ENCODE data around the gene ZYX.
"Not testable (repeated sequence)": the region's sequence is repeated elsewhere in the genome, so short reads cannot be mapped to it uniquely, and the experiment has no call there.

The ZYX gene

GRCh38 chr7:143392427-143392826, 11.3 kb downstream of the ZYX start:
- peak overlapping the region; percentile 22 to 49 for H3K27ac Mint-ChIP-seq
- not testable (repeated sequence) for H3K4me3 Mint-ChIP-seq; ATAC-seq (replicated peaks); H3K27me3 Mint-ChIP-seq; H3K9me3 Mint-ChIP-seq; DNase-seq
- H3K4me1 Mint-ChIP-seq (ENCODE audit: low read depth in 2 of 2), result peaks cover 17 to 19% of the 10 kb centered on the region in 2 donors
- H3K36me3 Mint-ChIP-seq (ENCODE audit: insufficient read depth), result peaks cover 27% of the 10 kb centered on the region

DNA sequence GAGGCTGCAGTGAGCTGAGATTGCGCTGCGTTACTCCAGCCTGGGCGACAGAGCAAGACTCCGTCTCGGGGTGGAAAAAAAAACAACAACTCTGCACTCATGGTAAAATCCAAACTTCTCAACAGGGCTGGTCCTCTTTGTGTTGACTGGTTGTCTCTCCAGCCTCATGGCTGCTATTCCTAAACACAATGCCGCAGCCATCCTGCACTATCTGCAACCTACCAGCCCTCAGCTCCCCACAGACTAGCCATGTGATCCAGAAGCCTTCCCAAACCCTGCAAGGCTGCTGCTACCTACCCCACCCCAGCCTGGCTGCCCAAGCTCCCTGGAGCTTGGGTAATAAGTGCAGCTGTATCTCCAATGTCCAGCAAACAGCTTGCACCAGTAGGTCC, 11.7 kb downstream of the ZYX start:
- Mint-ChIP-seq H3K27ac (peak overlapping the region; percentile 22 to 49), H3K36me3 (ENCODE audit: insufficient read depth) (peaks cover 22% of the 10 kb centered on the region), H3K9me3 (no peaks in the 10 kb centered on the region), H3K4me3 (no peak overlapping the region), H3K27me3 (no peaks in the 10 kb centered on the region), H3K4me1 (ENCODE audit: low read depth in 2 of 2) (peaks cover 17 to 19% of the 10 kb centered on the region in 2 donors)
- ATAC-seq (replicated peaks) (no peak), DNase-seq (no peak)

GRCh38 chr7:143393267-143394041, 12.3 kb downstream of the ZYX start:
- Mint-ChIP-seq H3K36me3 (ENCODE audit: insufficient read depth) (peaks cover 19% of the 10 kb centered on the region), H3K27ac (peak overlapping the region in 1 of 2 donors; percentile 49), H3K4me1 (ENCODE audit: low read depth in 2 of 2) (peaks cover 17 to 19% of the 10 kb centered on the region in 2 donors), H3K9me3 (no peaks in the 10 kb centered on the region), H3K4me3 (no peak overlapping the region), H3K27me3 (no peaks in the 10 kb centered on the region)
- DNase-seq (no peak), ATAC-seq (replicated peaks) (no peak)

DNA sequence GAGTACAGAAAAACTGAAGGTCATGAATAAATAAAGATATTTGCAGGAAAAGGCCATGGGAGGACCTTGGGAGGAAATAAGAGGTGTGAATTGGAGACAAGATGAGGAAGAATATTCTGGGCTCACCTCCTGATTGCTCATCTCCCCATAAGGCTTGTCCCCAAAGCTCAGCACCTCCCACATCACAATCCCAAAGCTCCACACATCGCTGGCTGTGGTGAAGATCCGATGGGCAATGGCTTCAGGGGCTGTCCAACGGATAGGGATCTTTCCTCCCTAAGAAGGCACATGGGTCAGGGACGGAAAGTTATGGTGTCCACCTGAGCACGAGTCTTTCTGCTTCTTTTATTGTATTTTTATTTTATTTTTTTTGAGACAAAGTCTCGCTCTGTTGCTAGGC, 12.9 kb downstream of the ZYX start:
- Mint-ChIP-seq H3K27me3 (no peaks in the 10 kb centered on the region), H3K9me3 (no peaks in the 10 kb centered on the region), H3K4me3 (no peak overlapping the region), H3K4me1 (ENCODE audit: low read depth in 2 of 2) (peaks cover 17 to 19% of the 10 kb centered on the region in 2 donors), H3K27ac (no peak overlapping the region), H3K36me3 (ENCODE audit: insufficient read depth) (peaks cover 19% of the 10 kb centered on the region)
- ATAC-seq (replicated peaks) (no peak), DNase-seq (no peak)

DNA sequence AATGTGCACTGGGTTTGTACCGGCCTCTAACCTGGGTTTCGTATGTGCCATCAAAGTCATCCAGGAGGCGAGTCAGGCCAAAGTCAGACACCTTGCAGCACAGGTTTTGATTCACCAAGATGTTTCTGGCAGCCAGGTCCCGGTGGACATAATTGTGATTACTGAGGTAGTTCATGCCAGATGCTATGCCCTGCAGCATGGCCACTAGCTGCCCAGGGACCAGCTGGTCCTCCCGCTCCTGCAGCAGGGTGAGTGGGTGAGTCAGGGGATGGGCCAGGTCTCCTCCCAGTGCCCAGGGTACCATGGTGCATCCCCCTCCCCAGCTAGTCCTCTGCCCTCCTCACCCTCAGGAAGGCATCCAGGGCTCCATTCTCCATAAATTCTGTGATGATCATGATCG, 13.6 kb downstream of the ZYX start:
- Mint-ChIP-seq H3K4me3 (no peak overlapping the region), H3K9me3 (no peaks in the 10 kb centered on the region), H3K27me3 (no peaks in the 10 kb centered on the region), H3K27ac (peak overlapping the region in 1 of 2 donors; percentile 83), H3K36me3 (ENCODE audit: insufficient read depth) (peaks cover 19% of the 10 kb centered on the region), H3K4me1 (ENCODE audit: low read depth in 2 of 2) (peaks cover 13 to 16% of the 10 kb centered on the region in 2 donors)
- DNase-seq (no peak), ATAC-seq (replicated peaks) (no peak)

DNA sequence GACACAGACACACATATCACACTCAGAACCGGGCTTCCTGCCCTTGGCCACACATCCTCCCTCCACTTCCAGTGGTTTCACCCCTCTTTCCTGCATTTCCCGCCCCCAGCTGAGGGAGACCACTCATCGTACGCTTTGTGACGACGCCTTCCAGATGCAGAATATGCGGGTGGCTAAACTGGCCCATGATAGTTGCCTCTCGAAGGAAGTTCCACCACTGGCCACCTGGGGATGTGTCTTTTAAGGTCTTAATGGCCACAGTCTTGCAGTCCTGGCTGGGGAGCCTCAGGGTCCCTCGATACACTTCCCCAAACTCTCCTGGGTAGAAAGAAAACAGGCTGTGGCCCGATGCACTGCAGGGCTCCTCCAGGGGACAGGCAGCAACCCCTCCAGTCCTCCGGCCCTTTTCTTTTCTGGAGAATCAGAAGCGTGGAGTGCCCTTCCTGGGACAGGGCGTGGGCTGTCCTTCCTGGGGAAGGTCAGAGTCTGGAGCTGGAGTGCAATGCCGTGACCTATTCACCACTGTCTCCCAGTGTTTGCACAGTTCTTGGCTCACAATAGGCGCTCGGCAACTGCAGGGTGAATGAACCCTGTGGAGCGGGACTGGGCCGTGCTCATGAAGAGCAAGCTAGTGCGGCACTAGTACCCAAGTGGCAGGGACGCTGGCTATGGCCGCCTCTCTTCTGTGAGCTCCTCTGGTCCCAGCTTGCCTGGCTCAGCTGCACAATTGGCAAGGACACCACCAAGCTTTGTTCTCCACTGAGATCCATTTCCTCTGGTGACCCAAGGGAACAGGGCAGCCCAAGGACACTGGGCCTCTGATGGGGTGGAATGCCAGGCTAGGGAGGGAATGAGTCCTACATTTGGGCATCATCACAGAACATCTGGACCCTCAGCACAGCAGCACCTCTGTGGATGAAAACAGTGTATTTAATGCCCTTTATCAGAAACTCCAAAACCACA, 14.3 kb downstream of the ZYX start:
- H3K4me1 Mint-ChIP-seq (ENCODE audit: low read depth in 2 of 2), result peaks cover 10 to 15% of the 10 kb centered on the region in 2 donors
- H3K27me3 Mint-ChIP-seq, result no peaks in the 10 kb centered on the region
- no peaks in the 10 kb centered on the region for H3K9me3 Mint-ChIP-seq
- peaks cover 12% of the 10 kb centered on the region for H3K36me3 Mint-ChIP-seq (ENCODE audit: insufficient read depth)
- peak overlapping the region in 1 of 2 donors; percentile 83 for H3K27ac Mint-ChIP-seq
- DNase-seq, result no peak
- peak overlapping the region in 1 of 2 donors; percentile 7 for H3K4me3 Mint-ChIP-seq
- peak; percentile 50 for ATAC-seq (replicated peaks)

- Mint-ChIP-seq H3K27me3 (no peaks in the 10 kb centered on the region), H3K27ac (no peak overlapping the region), H3K4me1 (ENCODE audit: low read depth in 2 of 2) (peaks cover 10 to 15% of the 10 kb centered on the region in 2 donors), H3K36me3 (ENCODE audit: insufficient read depth) (peaks cover 6% of the 10 kb centered on the region), H3K4me3 (no peak overlapping the region), H3K9me3 (no peaks in the 10 kb centered on the region)
- ATAC-seq (replicated peaks) (no peak), DNase-seq (no peak)
These were observed 15.0 kb downstream of the ZYX start for GRCh38 chr7:143396182-143396581.

GRCh38 chr7:143396625-143397556, 15.7 kb downstream of the ZYX start:
- Mint-ChIP-seq H3K27me3 (no peaks in the 10 kb centered on the region), H3K36me3 (ENCODE audit: insufficient read depth) (peaks cover 3% of the 10 kb centered on the region), H3K9me3 (no peaks in the 10 kb centered on the region), H3K4me3 (no peak overlapping the region), H3K27ac (no peak overlapping the region), H3K4me1 (ENCODE audit: low read depth in 2 of 2) (peaks cover 10 to 15% of the 10 kb centered on the region in 2 donors)
- ATAC-seq (replicated peaks), result no peak
- no peak for DNase-seq

DNA sequence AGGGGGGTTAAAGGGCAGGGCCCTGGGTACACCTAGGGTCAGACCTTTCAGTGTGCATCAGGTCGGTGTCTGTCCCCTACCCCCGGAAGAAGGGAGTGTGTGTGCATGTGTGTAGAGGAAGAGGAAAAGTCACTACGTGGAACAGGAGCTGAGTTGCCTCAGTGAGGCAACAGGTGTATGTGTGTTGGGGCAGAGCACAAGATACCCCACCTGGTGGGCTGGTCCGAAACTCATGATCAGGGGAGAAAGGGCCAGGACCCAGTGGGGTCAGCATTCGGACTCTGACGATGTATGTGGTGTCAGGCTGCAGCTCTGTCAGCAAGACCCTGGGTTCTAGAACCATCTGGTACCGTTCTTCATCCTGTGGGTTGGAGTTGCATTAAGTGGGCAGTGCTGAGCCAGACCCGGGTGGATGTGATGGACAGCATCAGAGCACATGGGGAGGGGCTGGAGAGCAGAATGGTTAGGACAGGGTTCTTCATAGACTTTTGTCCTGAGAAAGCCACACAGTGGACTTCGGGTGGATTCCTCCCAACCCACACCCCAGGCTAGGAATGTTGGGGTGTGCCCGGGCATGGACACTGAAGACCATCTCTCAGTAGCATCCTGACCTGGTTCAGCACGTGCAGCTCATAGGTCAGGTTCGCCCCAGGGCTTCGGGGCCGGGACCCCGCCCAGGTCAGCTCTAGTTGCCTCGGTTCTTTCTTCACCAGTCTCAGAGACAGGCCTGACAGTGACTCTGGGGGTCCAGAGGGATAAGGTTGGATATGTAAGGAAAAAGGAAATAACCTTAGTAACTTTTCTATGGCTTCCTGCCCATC, 16.8 kb downstream of the ZYX start:
- Mint-ChIP-seq H3K36me3 (ENCODE audit: insufficient read depth) (peaks cover 3% of the 10 kb centered on the region), H3K4me1 (ENCODE audit: low read depth in 2 of 2) (peaks cover 10 to 14% of the 10 kb centered on the region in 2 donors), H3K9me3 (no peaks in the 10 kb centered on the region), H3K27ac (no peak overlapping the region), H3K4me3 (no peak overlapping the region), H3K27me3 (no peaks in the 10 kb centered on the region)
- ATAC-seq (replicated peaks) (no peak), DNase-seq (no peak)

DNA sequence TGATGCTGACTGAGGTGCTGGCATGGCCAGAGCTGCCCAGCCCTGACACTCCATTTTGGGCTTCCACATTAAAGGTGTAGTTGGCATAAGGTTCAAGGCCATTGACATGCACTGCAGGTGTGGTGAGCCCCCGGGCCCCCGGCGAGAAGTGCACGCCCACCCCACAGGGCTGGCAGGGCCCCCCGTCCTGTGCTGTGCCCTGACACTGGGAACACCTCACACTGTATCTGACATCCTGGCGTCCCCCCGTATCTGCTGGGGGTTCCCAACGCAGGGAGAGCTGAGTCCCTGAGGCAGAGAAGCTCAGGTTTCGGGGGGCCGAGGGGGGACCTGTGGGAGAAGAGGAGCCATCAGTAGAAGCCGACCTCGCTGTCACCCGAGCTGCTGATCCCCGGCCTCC, 17.5 kb downstream of the ZYX start:
- Mint-ChIP-seq H3K27ac (no peak overlapping the region), H3K4me1 (ENCODE audit: low read depth in 2 of 2) (peaks cover 8 to 10% of the 10 kb centered on the region in 2 donors), H3K9me3 (no peaks in the 10 kb centered on the region), H3K27me3 (no peaks in the 10 kb centered on the region), H3K36me3 (ENCODE audit: insufficient read depth) (peaks cover 3% of the 10 kb centered on the region), H3K4me3 (no peak overlapping the region)
- ATAC-seq (replicated peaks) (no peak), DNase-seq (no peak)

- Mint-ChIP-seq H3K9me3 (no peaks in the 10 kb centered on the region), H3K27ac (no peak overlapping the region), H3K4me1 (ENCODE audit: low read depth in 2 of 2) (peaks cover 5 to 7% of the 10 kb centered on the region in 2 donors), H3K4me3 (no peak overlapping the region), H3K27me3 (no peaks in the 10 kb centered on the region), H3K36me3 (ENCODE audit: insufficient read depth) (peaks cover 3% of the 10 kb centered on the region)
- no peak for ATAC-seq (replicated peaks)
- no peak for DNase-seq
These were observed 18.0 kb downstream of the ZYX start for GRCh38 chr7:143399151-143399550.

DNA sequence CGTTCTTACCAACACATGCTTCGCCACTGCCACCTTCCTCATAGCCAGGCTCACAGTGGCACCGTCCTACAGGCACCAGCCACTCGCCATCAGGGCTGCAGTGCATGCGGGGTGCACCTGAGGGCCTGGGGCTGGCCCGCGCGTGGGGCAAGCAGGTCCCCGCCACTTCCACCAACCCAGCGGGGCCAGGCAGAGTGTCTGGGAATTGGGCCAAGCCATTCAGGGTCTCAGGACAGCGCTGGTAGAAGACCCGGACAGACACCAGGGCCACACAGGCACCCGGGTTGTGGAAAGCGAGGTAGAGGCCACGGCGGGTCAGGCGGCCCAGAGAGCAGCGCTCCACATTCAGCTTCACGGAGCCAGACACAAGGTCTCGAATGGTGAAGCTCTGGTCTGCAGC, 18.5 kb downstream of the ZYX start:
- peaks cover 5 to 7% of the 10 kb centered on the region in 2 donors for H3K4me1 Mint-ChIP-seq (ENCODE audit: low read depth in 2 of 2)
- no peaks in the 10 kb centered on the region for H3K9me3 Mint-ChIP-seq
- H3K27me3 Mint-ChIP-seq, result no peaks in the 10 kb centered on the region
- ATAC-seq (replicated peaks) (no peak), DNase-seq (no peak)
- peaks cover 3% of the 10 kb centered on the region for H3K36me3 Mint-ChIP-seq (ENCODE audit: insufficient read depth)
- no peak overlapping the region for H3K4me3 Mint-ChIP-seq
- H3K27ac Mint-ChIP-seq, result no peak overlapping the region

All from effector memory CD8-positive, alpha-beta T cell (primary cell).